Activated CD8-positive, alpha-beta memory T cell treated with anti-CD3 and anti-CD28 coated beads, Interleukin-2, amount 10 ng/mL, durations not matched to agents 7 days and 5 days (primary cell): Measurements from ENCODE around the gene EREG. TPM values are rescaled to one million over a fixed set of nuclear protein-coding genes. Genes with fewer than 3 reads are reported as not detected.
"Not testable (repeated sequence)": the region's sequence is repeated elsewhere in the genome, so short reads cannot be mapped to it uniquely, and the experiment has no call there.

ENCODE experiments used
- ATAC-seq: fragments of 150-1000 bp; cut with Tn5 transposase; one replicate; pipeline ENCODE4 v1.10.0; 2021; ENCODE audit warnings: moderate library complexity
- CTCF ChIA-PET: fragments of 350-600 bp; sonication (Branson Sonifier 250); formaldehyde crosslinking; loops from one replicate; lab custom pipeline; 2021; ENCODE audit warnings: antibody characterized with exemption; lab: Charles Lee
- DNase-seq: peaks from one replicate; pipeline ENCODE4 v3.0.0-alpha.2; 2020
- H3K27ac Mint-ChIP-seq: one replicate; pipeline ENCODE4 v1.8.0; 2021; ENCODE audit warnings: mild to moderate bottlenecking, mixed read lengths
- H3K27me3 Mint-ChIP-seq: one replicate; pipeline ENCODE4 v1.8.0; 2021; ENCODE audit warnings: mixed read lengths
- H3K36me3 Mint-ChIP-seq: one replicate; pipeline ENCODE4 v1.8.0; 2021; ENCODE audit warnings: mild to moderate bottlenecking, mixed read lengths
- H3K4me1 Mint-ChIP-seq: one replicate; pipeline ENCODE4 v1.8.0; 2021; ENCODE audit warnings: mixed read lengths
- H3K4me3 Mint-ChIP-seq: one replicate; pipeline ENCODE4 v1.8.0; 2021; ENCODE audit warnings: mild to moderate bottlenecking, moderate library complexity, mixed read lengths
- H3K9me3 Mint-ChIP-seq: one replicate; pipeline ENCODE4 v1.8.0; 2022; ENCODE audit warnings: low read depth, mixed read lengths
- total RNA-seq, 2 experiments: library from RNA; stranded (reverse); gene quantifications; one replicate each; pipeline ENCODE4 v1.2.3, GENCODE V29; 2021

Gene EREG
- total RNA-seq, 2 experiments from 2014 or later: not detected

GRCh38 chr4:74379912-74380311 lies 15.0 kb downstream of the EREG start:
- CTCF ChIA-PET: interaction anchor here (1.4 kb wide), 1 partner anchor 9 kb away, joined by 6 read pairs; no protein-coding TSS in a partner anchor
- Mint-ChIP-seq H3K36me3 (no peaks in the 10 kb centered on the region), H3K9me3 (no peaks in the 10 kb centered on the region)

GRCh38 chr4:74385386-74385785 lies 20.4 kb downstream of the EREG start:
- H3K4me1 Mint-ChIP-seq: no peaks in the 10 kb centered on the region
- H3K27me3 Mint-ChIP-seq: peaks cover 18% of the 10 kb centered on the region
- no peaks in the 10 kb centered on the region for H3K36me3 Mint-ChIP-seq
- no peak for ATAC-seq
- H3K9me3 Mint-ChIP-seq: no peaks in the 10 kb centered on the region
- no peak overlapping the region for H3K4me3 Mint-ChIP-seq
- no peak for DNase-seq
- no peak overlapping the region for H3K27ac Mint-ChIP-seq
- CTCF ChIA-PET: interaction anchor here (1.4 kb wide), 1 partner anchor 9 kb away, joined by 4 read pairs; no protein-coding TSS in a partner anchor

More at GRCh38 chr4:74379912-74380311, 15.0 kb downstream of the EREG start:
- ATAC-seq (no peak), DNase-seq (no peak)
- Mint-ChIP-seq H3K4me1 (no peaks in the 10 kb centered on the region), H3K4me3 (no peak overlapping the region), H3K27ac (no peak overlapping the region), H3K27me3 (peaks cover 11% of the 10 kb centered on the region)

GRCh38 chr4:74386159-74386558 lies 21.2 kb downstream of the EREG start:
- CTCF ChIA-PET: interaction anchor here (1.4 kb wide), 1 partner anchor 9 kb away, joined by 4 read pairs; no protein-coding TSS in a partner anchor
- Mint-ChIP-seq H3K4me1 (no peaks in the 10 kb centered on the region), H3K27ac (no peak overlapping the region), H3K4me3 (no peak overlapping the region), H3K36me3 (no peaks in the 10 kb centered on the region), H3K27me3 (peaks cover 18% of the 10 kb centered on the region), H3K9me3 (no peaks in the 10 kb centered on the region)
- DNase-seq (no peak), ATAC-seq (no peak)

GRCh38 chr4:74387790-74388189 lies 22.8 kb downstream of the EREG start:
- Mint-ChIP-seq H3K4me3 (no peak overlapping the region), H3K36me3 (no peaks in the 10 kb centered on the region), H3K4me1 (no peaks in the 10 kb centered on the region), H3K9me3 (no peaks in the 10 kb centered on the region), H3K27ac (no peak overlapping the region), H3K27me3 (peaks cover 18% of the 10 kb centered on the region)
- CTCF ChIA-PET: no interaction called here
- DNase-seq: no peak
- ATAC-seq: no peak

- no peak for ATAC-seq
- no peaks in the 10 kb centered on the region for H3K9me3 Mint-ChIP-seq
- no peaks in the 10 kb centered on the region for H3K36me3 Mint-ChIP-seq
- H3K4me1 Mint-ChIP-seq: no peaks in the 10 kb centered on the region
- H3K27ac Mint-ChIP-seq: no peak overlapping the region
- H3K4me3 Mint-ChIP-seq: no peak overlapping the region
- CTCF ChIA-PET: no interaction called here
- peaks cover 14% of the 10 kb centered on the region for H3K27me3 Mint-ChIP-seq
- no peak for DNase-seq
These were observed 24.5 kb downstream of the EREG start for GRCh38 chr4:74389494-74389893.

- Mint-ChIP-seq H3K27ac (no peak overlapping the region), H3K4me3 (no peak overlapping the region), H3K27me3 (peaks cover 13% of the 10 kb centered on the region), H3K36me3 (no peaks in the 10 kb centered on the region), H3K9me3 (no peaks in the 10 kb centered on the region), H3K4me1 (no peaks in the 10 kb centered on the region)
- DNase-seq: no peak
- CTCF ChIA-PET: no interaction called here
- no peak for ATAC-seq
These were observed 25.7 kb downstream of the EREG start for GRCh38 chr4:74390677-74391076.

- DNase-seq (no peak), ATAC-seq (no peak)
- peaks cover 13% of the 10 kb centered on the region for H3K27me3 Mint-ChIP-seq
- no peaks in the 10 kb centered on the region for H3K36me3 Mint-ChIP-seq
- H3K9me3 Mint-ChIP-seq: no peaks in the 10 kb centered on the region
- CTCF ChIA-PET: no interaction called here
- no peak overlapping the region for H3K27ac Mint-ChIP-seq
- H3K4me1 Mint-ChIP-seq: no peaks in the 10 kb centered on the region
- no peak overlapping the region for H3K4me3 Mint-ChIP-seq
These were observed 26.4 kb downstream of the EREG start for GRCh38 chr4:74391346-74391745.

- Mint-ChIP-seq H3K27me3 (peaks cover 13% of the 10 kb centered on the region), H3K9me3 (no peaks in the 10 kb centered on the region), H3K36me3 (no peaks in the 10 kb centered on the region), H3K4me1 (no peaks in the 10 kb centered on the region), H3K4me3 (no peak overlapping the region), H3K27ac (no peak overlapping the region)
- CTCF ChIA-PET: no interaction called here
- DNase-seq: no peak
- ATAC-seq: no peak
These were observed 27.0 kb downstream of the EREG start for GRCh38 chr4:74391890-74392475.

- CTCF ChIA-PET: interaction anchor here (1.2 kb wide), 1 partner anchor 9 kb away, joined by 4 read pairs; no protein-coding TSS in a partner anchor
- Mint-ChIP-seq H3K9me3 (no peaks in the 10 kb centered on the region), H3K4me1 (peaks cover 4% of the 10 kb centered on the region), H3K27ac (no peak overlapping the region), H3K4me3 (no peak overlapping the region), H3K27me3 (peaks cover 7% of the 10 kb centered on the region), H3K36me3 (peaks cover 1% of the 10 kb centered on the region)
- ATAC-seq (no peak), DNase-seq (no peak)
These were observed 29.7 kb downstream of the EREG start for GRCh38 chr4:74394476-74395136.

GRCh38 chr4:74395633-74396032 lies 30.7 kb downstream of the EREG start:
- Mint-ChIP-seq H3K4me1 (peaks cover 4% of the 10 kb centered on the region), H3K9me3 (no peaks in the 10 kb centered on the region), H3K36me3 (peaks cover 1% of the 10 kb centered on the region), H3K27me3 (peaks cover 2% of the 10 kb centered on the region), H3K27ac (no peak overlapping the region), H3K4me3 (no peak overlapping the region)
- ATAC-seq (no peak), DNase-seq (no peak)
- CTCF ChIA-PET: interaction anchor here (1.2 kb wide), 1 partner anchor 10 kb away, joined by 4 read pairs; no protein-coding TSS in a partner anchor

GRCh38 chr4:74397748-74398426 lies 32.9 kb downstream of the EREG start:
- no peaks in the 10 kb centered on the region for H3K9me3 Mint-ChIP-seq
- peaks cover 2% of the 10 kb centered on the region for H3K27me3 Mint-ChIP-seq
- peak overlapping the region; percentile 90 for H3K4me3 Mint-ChIP-seq
- ATAC-seq (peak; percentile 81), DNase-seq (no peak)
- peaks cover 4% of the 10 kb centered on the region for H3K4me1 Mint-ChIP-seq
- CTCF ChIA-PET: no interaction called here
- H3K27ac Mint-ChIP-seq: peak overlapping the region; percentile 97
- H3K36me3 Mint-ChIP-seq: peaks cover 1% of the 10 kb centered on the region

- H3K4me3 Mint-ChIP-seq: peak overlapping the region; percentile 90
- ATAC-seq, DNase-seq, H3K9me3 Mint-ChIP-seq, CTCF ChIA-PET, H3K27me3 Mint-ChIP-seq, H3K4me1 Mint-ChIP-seq, H3K36me3 Mint-ChIP-seq, H3K27ac Mint-ChIP-seq: not testable (repeated sequence)
These were observed 34.1 kb downstream of the EREG start for GRCh38 chr4:74398894-74399589.

GRCh38 chr4:74400395-74400794 lies 35.5 kb downstream of the EREG start:
- H3K27ac Mint-ChIP-seq: no peak overlapping the region
- no peak for ATAC-seq
- H3K36me3 Mint-ChIP-seq: peaks cover 1% of the 10 kb centered on the region
- DNase-seq: no peak
- CTCF ChIA-PET: no interaction called here
- H3K9me3 Mint-ChIP-seq: no peaks in the 10 kb centered on the region
- H3K4me3 Mint-ChIP-seq: no peak overlapping the region
- peaks cover 2% of the 10 kb centered on the region for H3K27me3 Mint-ChIP-seq
- peaks cover 4% of the 10 kb centered on the region for H3K4me1 Mint-ChIP-seq
